Thyroid gland (tissue), 4 donors: Measurements from ENCODE around the gene RNASE4. TPM values are rescaled to one million over a fixed set of nuclear protein-coding genes. Genes with fewer than 3 reads are reported as not detected.

ENCODE experiments used
- DNase-seq, 2 donors: peaks; one replicate each; pipeline ENCODE4 v3.0.0-alpha.2; 2019
- H3K27ac ChIP-seq, 3 donors: fragments of 200-600 bp; sonication (generic); 1 replicate in 2 of 3; 2 replicates in 1 of 3; pipeline ENCODE4 v1.5.1; 2016 to 2019; ENCODE audit warnings: mild to moderate bottlenecking in 1 of 3, moderate library complexity in 1 of 3
- H3K27me3 ChIP-seq: fragments of 200-600 bp; sonication (generic); one replicate; pipeline ENCODE4 v1.5.1; 2019
- H3K36me3 ChIP-seq, 2 donors: fragments of 200-600 bp; sonication (generic); one replicate each; pipeline ENCODE4 v1.5.1; 2016 to 2019
- H3K4me1 ChIP-seq, 2 donors: fragments of 200-600 bp; sonication (generic); one replicate each; pipeline ENCODE4 v1.5.1; 2017 to 2019
- H3K4me3 ChIP-seq, 3 donors: fragments of 200-600 bp; sonication (generic); replicated peaks in 1 of 3; 1 replicate in 2 of 3; 2 replicates in 1 of 3; pipeline ENCODE4 v1.5.1; 2016; ENCODE audit warnings: mild to moderate bottlenecking in 1 of 3
- H3K9me3 ChIP-seq: fragments of 200-600 bp; sonication (generic); one replicate; pipeline ENCODE4 v1.5.1; 2017
- CTCF ChIP-seq, 6 experiments: fragments of 200-600 bp in 3 of 6; fragments of 450-650 bp in 3 of 6; sonication (generic) in 3 of 6; IDR thresholded peaks; one replicate each; pipeline ENCODE4 v1.5.1; 2016 to 2019; ENCODE audit warnings: antibody characterized with exemption in 6 of 6, mild to moderate bottlenecking in 2 of 6, inconsistent platforms in 1 of 6, moderate library complexity in 1 of 6
- POLR2A ChIP-seq, 2 donors: fragments of 450-650 bp; IDR thresholded peaks; one replicate each; pipeline ENCODE4 v1.6.1; 2017; ENCODE audit warnings: antibody characterized with exemption in 2 of 2, mild to moderate bottlenecking in 2 of 2, moderate library complexity in 1 of 2
- WGBS, 2 donors: methylation state at CpG; one replicate each; pipeline ENCODE4 v1.1.5; 2017; 5-methylcytosine and 5-hydroxymethylcytosine counted together
- intact Hi-C: fragments of 100-400 bp; cut with DNase I; formaldehyde crosslinking; loops from one replicate; pipeline ENCODE4 v1.15.1; 2023
- total RNA-seq, 4 donors: library from RNA; depleted of rRNA; stranded (reverse); fragments of >200 nt; gene quantifications; one replicate each; pipeline ENCODE4 v1.2.3, GENCODE V29; 2016

The RNASE4 gene
- total RNA-seq, 4 donors from 2014 or later, result 15.5 to 58.9 (median 45.8) TPM

GRCh38 chr14:20645481-20645880 lies 38.9 kb upstream of the RNASE4 start:
- Histone ChIP-seq H3K27me3 (no peaks in the 10 kb centered on the region), H3K4me1 (no peaks in the 10 kb centered on the region), H3K36me3 (no peaks in the 10 kb centered on the region), H3K27ac (no peak overlapping the region), H3K9me3 (no peaks in the 10 kb centered on the region), H3K4me3 (no peak overlapping the region)
- TF ChIP-seq POLR2A (IDR thresholded peaks at IDR 0.05) (no peak), CTCF (IDR thresholded peaks at IDR 0.05) (no peak)
- WGBS, 2 donors, result 86 to 90% methylated on average over 1 of the region's 1 CpG
- no peak for DNase-seq
- intact Hi-C loops, result no loop called here

DNA sequence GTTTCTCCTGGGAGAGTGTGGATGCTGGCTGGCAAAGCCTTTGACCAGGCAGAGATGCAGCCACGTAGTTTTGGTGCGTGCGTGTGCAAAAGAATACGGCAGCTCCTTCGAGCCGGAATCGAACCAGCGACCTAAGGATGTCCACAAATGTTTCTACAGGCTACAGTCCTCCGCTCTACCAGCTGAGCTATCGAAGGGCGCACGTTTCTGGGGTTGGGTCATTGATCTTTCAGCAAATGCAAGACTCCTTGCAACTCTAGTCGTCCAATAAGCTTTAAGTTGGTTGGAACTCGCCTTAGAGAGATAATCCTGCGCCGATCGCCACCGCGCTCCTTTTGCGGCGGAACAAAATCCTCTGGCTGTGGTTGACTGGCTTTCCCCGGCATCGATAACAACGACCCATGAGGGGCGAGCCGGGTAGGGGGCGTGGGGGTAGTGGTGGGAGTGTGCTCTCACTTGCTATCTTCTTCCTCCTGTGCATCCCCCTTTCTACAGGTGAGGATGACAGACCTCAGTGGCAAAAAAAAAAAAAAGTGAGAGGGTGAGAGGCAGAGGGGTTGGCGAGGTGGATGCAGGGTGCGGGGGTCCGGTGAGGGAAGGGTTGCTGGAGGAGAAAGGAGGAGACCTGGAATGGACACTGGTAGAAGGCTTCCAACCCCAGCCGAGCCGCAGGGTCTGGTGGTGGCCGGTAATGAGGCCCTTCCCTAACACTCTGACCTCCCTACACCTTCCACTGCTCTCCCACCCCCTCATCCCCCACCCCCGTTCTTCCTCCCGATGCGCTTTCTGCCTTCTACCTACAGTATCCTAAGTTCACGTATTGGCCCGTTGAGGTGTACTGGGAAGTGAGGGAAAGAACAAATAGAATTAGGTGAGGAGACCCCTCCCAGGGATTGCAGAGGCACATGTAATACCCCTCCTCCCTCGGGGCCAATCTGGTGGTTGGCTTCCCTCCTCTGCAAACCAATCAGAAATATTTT lies 31.1 kb upstream of the RNASE4 start:
- Histone ChIP-seq H3K4me3 (no peak overlapping the region), H3K9me3 (no peaks in the 10 kb centered on the region), H3K4me1 (no peaks in the 10 kb centered on the region), H3K36me3 (no peaks in the 10 kb centered on the region), H3K27me3 (peaks cover 11% of the 10 kb centered on the region), H3K27ac (no peak overlapping the region)
- no peak for DNase-seq
- 2 to 6% methylated on average over 33 to 36 of the region's 39 CpGs for WGBS, 2 donors
- intact Hi-C loops, result no loop called here
- TF ChIP-seq POLR2A (IDR thresholded peaks at IDR 0.05) (no peak), CTCF (IDR thresholded peaks at IDR 0.05) (no peak)

DNA sequence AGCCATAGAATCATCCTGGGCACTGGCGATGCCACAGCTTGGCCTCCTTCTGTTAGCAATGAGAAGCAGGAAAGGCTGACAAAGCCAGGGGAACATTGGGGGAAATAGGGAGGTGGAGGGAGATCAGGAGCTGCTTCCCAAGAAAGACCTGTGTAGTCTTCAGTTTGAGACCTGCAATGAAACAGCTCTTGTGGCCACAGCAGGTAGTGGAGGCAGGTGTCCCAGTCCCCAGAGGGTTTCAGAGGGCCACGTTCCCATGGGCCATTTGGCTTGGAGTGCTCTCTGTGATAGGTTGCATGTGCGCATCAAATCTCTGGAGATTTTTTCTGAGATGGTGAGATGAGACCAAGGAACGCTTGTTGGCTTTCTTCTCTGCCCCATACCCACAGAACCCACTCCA lies 28.5 kb upstream of the RNASE4 start:
- WGBS, 2 donors, result 76 to 78% methylated on average over 4 of the region's 4 CpGs

DNA sequence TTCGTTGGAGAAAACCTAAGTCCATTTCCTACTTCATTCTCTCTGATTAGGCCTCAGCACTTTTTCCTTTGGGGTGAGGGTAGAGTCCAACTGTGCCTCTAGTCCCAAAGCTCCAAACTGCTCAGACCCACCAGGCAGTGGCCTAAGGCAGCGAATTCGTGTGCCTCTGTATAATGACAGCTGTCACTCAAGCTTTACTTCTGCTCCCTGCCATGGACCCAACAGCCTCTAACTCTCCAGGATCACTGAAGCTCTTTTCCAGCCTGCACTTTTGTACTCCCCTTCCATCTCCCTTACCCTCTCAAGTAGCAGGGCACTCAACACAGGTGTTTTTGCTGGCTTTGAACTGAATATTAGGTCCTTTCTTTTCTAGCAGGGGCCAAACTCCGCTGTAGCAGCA lies 28.1 kb upstream of the RNASE4 start:
- no peak for TF ChIP-seq CTCF (IDR thresholded peaks at IDR 0.05)
- no peak for TF ChIP-seq POLR2A (IDR thresholded peaks at IDR 0.05)
- no peaks in the 10 kb centered on the region for H3K36me3 ChIP-seq
- H3K27ac ChIP-seq, result no peak overlapping the region
- intact Hi-C loops, result no loop called here
- H3K27me3 ChIP-seq, result peaks cover 22% of the 10 kb centered on the region
- H3K9me3 ChIP-seq, result no peaks in the 10 kb centered on the region
- no peaks in the 10 kb centered on the region for H3K4me1 ChIP-seq
- 73 to 83% methylated on average over 4 of the region's 4 CpGs for WGBS, 2 donors
- DNase-seq, result no peak
- no peak overlapping the region for H3K4me3 ChIP-seq

More for the DNA sequence above, 28.5 kb upstream of the RNASE4 start:
- no peak for DNase-seq
- no peak for TF ChIP-seq POLR2A (IDR thresholded peaks at IDR 0.05)
- no peak for TF ChIP-seq CTCF (IDR thresholded peaks at IDR 0.05)
- Histone ChIP-seq H3K27ac (no peak overlapping the region), H3K36me3 (no peaks in the 10 kb centered on the region), H3K27me3 (peaks cover 21% of the 10 kb centered on the region), H3K9me3 (no peaks in the 10 kb centered on the region), H3K4me3 (no peak overlapping the region), H3K4me1 (no peaks in the 10 kb centered on the region)
- intact Hi-C loops, result no loop called here
